Hair follicle dermal papilla cell (primary cell): ENCODE measurements around the gene C16orf82. TPM values are rescaled to one million over a fixed set of nuclear protein-coding genes. Genes with fewer than 3 reads are reported as not detected.

ENCODE experiments used
- total RNA-seq: library from RNA; depleted of rRNA; stranded (reverse); fragments of >200 nt; gene quantifications from 2 replicates; pipeline ENCODE4 v1.2.3, GENCODE V29; 2012

Gene C16orf82
- not detected in 2 replicates for total RNA-seq

GRCh38 chr16:27066668-27067537 is at the start of gene C16orf82:
Gene C16orf82, plus strand, starts transcription at chr16:27066927.

Other genes starting within 250 kb of the C16orf82 start
- gene KDM8, start 136.6 kb downstream of the C16orf82 start, total RNA-seq, result 4.1 and 4.7 TPM in 2 replicates
- 49.8 and 59.0 TPM in 2 replicates for gene NSMCE1, start 201.8 kb downstream of the C16orf82 start, total RNA-seq
- 36.5 and 44.2 TPM in 2 replicates for gene IL4R, start 247.0 kb downstream of the C16orf82 start, total RNA-seq